Raji (cell line): ENCODE measurements around the gene MARVELD3.

Experiments used
- POLR2A ChIP-seq: IDR thresholded peaks from 2 replicates; pipeline ENCODE4 v1.6.1; 2011; ENCODE audit warnings: low read depth, low read length, control low read depth; ENCODE audit not compliant: insufficient read depth

Gene MARVELD3

GRCh38 chr16:71626018-71626857 lies at the start of gene MARVELD3:
MARVELD3 (plus strand) TSS chr16:71626184; CDS start chr16:71626230, 46 bp downstream.
- no peak for TF ChIP-seq POLR2A

GRCh38 chr16:71576971-71577370 lies 49.0 kb upstream of the MARVELD3 start, which contains the start of gene TAT:
TAT (minus strand) TSS chr16:71577092; CDS start chr16:71576415, 677 bp downstream.
- TF ChIP-seq POLR2A = no peak

- TF ChIP-seq POLR2A = no peak
These were observed 41.3 kb upstream of the MARVELD3 start for GRCh38 chr16:71584543-71585317.

GRCh38 chr16:71585318-71585703 lies 40.7 kb upstream of the MARVELD3 start:
- TF ChIP-seq POLR2A = no peak

GRCh38 chr16:71590584-71590983 lies 35.4 kb upstream of the MARVELD3 start:
- no peak for TF ChIP-seq POLR2A

GRCh38 chr16:71591917-71592316 lies 34.1 kb upstream of the MARVELD3 start:
- no peak for TF ChIP-seq POLR2A

GRCh38 chr16:71593048-71593999 lies 32.7 kb upstream of the MARVELD3 start:
- TF ChIP-seq POLR2A = no peak

GRCh38 chr16:71594000-71594646 lies 31.9 kb upstream of the MARVELD3 start:
- no peak for TF ChIP-seq POLR2A

- no peak for TF ChIP-seq POLR2A
These were observed 25.2 kb upstream of the MARVELD3 start for GRCh38 chr16:71600822-71601221.

- TF ChIP-seq POLR2A = no peak
These were observed 16.9 kb upstream of the MARVELD3 start for GRCh38 chr16:71609066-71609465.

- no peak for TF ChIP-seq POLR2A
These were observed 15.5 kb upstream of the MARVELD3 start for GRCh38 chr16:71610447-71610846.

- TF ChIP-seq POLR2A = no peak
These were observed 14.8 kb upstream of the MARVELD3 start for GRCh38 chr16:71610936-71611871.

- TF ChIP-seq POLR2A = no peak
These were observed 7.6 kb upstream of the MARVELD3 start for GRCh38 chr16:71618429-71618828.
